ENCODE results near the gene AFG1L.
"Not testable (repeated sequence)": the region's sequence is repeated elsewhere in the genome, so short reads cannot be mapped to it uniquely, and the experiment has no call there.

Gene AFG1L

DNA sequence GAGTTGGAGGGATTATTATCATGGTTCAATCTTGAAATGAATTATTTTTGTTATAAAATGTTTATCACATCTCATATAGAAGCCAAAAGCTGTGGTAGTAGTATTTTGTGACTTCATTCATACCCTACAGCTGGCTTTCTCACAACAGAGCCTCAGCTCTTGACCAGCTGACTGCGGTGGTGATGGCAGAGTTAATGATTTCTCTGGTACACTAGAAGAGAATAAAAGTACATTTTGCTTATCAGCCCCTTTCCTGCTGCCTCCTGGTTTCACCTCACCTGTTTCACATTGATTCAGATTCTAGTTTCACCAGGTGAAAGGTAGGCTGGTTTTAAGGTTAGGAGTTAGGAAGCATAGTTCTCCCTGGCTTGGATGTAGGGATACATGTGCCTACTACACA is 55.7 kb downstream of the AFG1L start:
- DNase-seq (ENCODE audit: low read depth), result no peak

DNA sequence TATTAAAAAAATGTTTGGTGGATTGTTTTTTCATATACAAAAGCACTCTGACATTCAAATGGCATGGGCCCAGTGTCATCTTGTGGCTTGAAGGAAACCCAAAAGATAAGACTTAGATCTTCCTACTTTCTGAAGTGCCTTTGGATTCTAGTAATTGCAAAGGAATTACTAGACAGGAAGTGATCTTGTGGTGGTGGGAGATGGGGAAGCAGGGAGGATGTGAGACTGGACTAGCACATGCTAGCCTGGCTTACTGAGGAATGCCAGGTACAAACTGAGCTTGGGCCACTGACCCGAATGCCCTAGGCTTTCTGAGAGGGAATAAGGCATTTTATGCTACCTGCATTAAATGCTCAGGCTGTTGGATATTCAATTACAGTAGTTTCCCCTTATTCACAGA is 59.0 kb downstream of the AFG1L start:
- DNase-seq (ENCODE audit: low read depth), result no peak

DNA sequence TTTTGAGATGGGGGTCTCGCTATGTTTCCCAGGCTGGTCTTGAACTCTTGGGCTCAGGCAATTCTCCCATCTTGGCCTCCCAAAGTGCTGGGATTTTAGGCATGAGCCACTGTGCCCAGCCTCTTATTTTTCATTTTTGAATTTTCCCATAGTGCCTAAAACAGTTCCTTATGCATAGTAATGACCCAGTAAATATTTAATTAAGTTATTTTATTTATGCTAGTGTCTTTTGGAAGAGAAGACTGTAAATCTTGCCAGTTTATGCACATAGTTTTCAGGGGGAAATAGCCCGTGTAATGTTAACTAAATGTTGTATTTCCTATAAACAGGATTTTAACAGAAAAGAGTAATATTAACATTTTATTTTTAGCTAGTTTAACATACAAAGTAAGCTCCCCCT is 60.3 kb downstream of the AFG1L start:
- no peak for DNase-seq (ENCODE audit: low read depth)

DNA sequence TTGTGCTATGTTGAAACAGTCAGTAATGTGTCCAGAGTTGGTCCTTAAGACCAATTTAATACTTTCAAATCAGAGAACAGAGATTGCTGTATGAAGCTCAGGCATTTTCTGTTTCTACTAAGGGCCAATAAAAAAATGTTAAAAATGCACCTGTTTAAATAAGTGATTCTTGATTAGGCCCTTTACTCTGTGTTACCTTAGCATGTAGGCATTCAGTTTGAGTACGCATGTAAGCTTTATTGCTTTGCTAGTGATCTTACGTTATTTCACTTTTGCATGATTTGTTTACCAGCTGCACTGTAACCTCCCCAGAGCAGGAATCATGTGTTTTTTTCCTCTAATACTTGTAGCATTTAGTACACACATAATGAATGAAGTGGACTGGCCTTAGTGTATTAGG is 61.0 kb downstream of the AFG1L start:
- no peak for DNase-seq (ENCODE audit: low read depth)

DNA sequence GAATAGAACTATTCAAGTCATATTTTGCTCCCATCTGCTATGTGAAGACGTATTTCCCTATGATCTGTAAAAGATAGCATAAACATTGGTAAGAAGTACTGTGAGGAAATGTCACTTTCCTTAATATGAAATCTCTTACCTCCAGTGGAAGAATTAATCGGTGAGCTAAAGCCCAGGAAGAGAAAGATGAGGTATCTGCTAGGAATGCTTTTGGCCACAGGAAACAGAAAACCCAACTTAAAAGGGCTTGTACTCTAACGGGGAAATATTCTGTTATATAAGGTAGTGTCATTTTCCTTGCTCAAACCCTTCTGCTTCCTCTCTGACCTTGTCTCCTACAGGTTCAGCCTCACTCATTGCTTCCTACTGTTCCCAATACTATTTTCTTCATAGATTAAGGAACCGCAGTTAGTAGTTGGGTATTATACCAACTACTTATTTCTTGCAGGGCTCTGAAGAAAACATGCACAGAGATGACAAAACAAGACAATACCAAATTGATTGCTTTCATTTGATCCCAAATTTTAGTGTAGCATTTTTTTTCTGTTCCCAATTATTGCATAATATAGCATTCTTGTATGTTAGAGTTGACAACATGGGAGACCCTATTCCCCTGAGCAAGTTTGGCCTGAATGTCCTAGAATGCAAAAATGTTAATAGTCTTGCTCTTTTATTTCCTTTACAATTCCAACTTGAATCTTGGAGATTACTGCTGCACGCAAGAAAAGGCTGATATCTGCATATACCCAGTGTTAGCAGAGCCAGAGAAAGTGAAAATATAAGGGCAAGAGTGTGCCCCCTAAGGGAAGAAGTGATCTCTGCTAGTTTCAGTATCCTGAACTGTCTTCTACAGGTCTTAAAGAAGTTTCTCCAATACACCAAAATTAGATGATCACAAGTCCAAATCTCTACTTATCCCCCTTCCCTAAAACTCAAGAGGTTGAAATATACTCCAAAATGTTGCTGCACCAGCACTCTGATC is 65.3 kb downstream of the AFG1L start:
- no peak for DNase-seq (ENCODE audit: low read depth)

DNA sequence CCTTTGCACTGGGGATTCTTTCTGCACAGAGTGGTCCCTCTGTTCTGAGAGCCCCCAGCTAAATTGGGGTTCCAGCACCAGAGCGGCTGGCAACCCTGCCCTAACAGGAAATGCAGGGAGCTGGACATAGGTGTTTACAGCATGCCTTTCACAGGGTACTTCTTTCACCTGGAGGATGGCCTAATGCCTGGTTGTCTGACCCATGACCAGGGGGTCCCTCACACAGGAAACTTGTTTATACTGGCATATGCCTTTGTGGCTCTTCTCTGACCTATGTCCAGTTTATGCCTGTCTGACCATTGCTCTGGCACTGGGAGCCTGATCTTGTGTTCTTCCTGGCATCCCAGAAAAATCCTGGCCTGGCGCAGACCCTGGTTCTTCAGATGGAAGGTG is 66.1 kb downstream of the AFG1L start:
- no peak for DNase-seq (ENCODE audit: low read depth)

DNA sequence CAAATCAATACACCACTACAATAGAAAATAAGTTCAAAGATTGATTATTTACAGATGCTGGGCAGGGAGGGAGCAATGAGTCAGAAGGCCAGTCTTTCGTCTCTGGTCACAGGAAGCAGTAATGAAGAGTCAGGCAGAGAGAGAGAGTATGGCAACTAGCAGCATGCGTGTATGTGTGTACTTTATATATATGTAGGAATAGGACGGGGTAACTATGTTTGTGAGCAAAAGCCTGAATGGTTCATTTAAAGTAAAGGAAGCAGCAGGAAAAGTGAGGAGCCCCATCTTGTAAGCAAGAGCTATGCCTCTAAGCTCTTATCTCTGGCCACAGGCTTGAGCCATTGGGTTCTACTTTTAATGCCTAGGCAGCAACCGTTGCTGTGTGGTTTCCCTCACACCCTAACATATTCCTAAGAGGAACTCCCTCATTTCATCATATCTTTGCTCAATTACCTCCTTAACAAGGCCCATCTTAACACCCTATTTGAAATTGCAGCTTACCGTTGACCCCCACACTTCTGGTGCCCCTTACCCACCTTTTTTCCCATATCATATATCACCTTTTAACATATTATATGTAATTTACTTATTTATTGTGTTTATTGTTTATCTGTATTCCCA is 66.6 kb downstream of the AFG1L start:
- no peak for DNase-seq (ENCODE audit: low read depth)

DNA sequence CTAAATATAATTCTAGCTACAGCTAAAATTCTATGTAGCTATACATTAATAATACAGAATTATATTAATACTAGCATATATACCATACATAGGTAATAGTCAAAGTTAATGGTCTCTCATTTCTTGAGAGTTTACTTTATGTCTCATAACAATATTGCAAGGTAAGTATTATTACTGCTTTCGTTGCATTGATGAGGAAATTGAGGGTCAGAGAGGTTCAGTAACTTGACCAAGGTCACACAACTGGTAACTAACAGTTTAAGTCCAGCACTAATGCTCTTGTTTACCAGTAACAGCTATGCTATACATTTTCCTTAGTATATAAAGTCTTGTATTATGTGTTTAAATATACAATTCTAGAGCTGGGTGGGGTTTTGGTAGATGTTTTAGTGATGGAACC is 67.6 kb downstream of the AFG1L start:
- no peak for DNase-seq (ENCODE audit: low read depth)

DNA sequence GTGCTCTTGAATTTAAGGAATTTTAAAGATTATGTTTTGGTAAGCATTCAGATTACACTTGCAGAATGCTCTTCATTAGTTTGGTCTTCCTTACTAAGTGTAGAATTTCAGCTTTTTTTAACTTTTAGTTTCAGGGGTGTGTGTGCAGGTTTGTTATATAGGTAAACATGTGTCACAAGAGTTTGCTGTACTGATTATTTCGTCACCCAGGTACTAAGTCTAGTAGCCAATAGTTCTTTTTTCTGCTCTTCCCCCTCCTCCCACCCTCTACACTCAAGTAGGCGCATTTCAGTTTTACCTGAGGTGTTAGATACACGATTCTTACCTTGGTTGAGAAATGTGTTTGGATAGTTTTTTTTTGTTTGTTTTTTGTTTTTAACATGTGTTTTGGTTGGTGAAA is 68.3 kb downstream of the AFG1L start:
- no peak for DNase-seq (ENCODE audit: low read depth)

DNA sequence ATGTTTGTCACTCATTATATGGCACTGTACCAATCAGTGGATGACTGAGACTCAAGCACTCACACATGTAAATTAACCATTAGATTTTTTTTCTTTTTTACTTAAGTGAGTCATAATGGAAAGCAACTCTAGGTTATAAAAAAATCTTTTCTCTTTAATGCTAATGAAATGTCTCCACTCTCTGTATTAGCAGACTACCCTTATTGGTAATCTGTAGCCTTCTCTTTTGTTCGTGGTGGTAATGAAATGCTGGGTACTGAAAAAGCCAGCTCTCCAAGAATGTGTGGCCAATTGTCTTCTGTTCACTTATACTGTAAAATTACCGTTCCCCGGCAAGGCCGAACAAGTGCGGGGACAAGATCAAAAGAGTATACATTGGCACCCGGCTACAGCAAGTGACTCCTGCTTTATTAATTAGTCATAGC is 69.0 kb downstream of the AFG1L start:
- DNase-seq (ENCODE audit: low read depth), result no peak

DNA sequence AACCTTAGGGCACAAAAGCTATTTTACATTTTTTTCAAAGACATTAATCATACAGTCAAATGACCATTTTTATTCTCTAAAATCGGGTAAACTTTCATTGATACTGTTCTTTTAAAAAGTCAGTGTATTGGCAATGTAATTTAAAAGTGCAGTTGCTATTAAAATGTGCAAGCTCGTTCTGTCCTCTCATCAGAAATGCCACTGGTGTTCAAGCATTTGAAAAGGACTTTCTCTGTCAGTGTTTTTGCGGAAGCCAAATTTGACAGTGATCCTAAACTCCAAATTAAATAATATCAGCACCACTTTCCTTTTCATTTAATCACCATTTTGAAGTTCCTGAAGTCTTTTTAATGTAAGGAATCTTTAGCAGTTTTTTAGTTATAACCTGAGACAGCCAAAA is 69.6 kb downstream of the AFG1L start:
- no peak for DNase-seq (ENCODE audit: low read depth)

DNA sequence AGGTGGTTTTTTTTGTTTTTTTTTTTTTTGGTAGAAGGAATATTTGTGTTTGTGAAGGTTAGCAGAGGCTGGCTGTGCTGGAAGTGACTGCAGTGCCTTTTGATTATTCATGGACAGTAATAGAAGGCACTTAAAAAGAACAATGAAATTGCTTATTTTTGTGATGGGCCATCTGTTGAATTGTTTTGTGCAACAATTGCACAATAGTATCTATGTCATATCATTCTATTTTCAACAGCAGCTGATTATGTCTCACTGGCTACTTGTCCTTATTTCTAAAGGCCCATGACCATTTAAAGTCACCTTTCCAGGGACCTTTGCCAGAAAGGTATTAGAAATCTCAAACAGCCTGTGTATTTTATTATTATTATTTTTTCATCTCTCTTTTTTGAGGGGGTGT is 70.6 kb downstream of the AFG1L start:
- no peak for DNase-seq (ENCODE audit: low read depth)

DNA sequence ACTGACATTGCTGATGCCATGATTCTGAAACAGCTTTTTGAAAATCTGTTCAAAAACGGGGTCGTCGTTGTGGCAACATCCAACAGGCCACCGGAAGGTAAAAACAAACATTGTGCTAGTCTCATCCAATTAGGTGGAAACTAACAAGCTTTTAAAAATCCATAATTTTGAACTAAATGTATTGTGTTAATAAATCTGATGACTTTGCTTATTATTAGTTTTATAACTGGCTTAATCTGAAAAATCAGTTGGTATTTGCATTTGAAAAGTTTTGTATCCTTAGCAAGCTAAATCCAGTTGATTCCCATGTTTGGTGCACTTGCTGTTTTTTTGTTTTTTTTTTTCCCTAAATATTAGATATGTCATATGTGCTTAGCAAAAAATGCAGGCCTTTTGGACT is 71.4 kb downstream of the AFG1L start:
- DNase-seq (ENCODE audit: low read depth), result no peak

DNA sequence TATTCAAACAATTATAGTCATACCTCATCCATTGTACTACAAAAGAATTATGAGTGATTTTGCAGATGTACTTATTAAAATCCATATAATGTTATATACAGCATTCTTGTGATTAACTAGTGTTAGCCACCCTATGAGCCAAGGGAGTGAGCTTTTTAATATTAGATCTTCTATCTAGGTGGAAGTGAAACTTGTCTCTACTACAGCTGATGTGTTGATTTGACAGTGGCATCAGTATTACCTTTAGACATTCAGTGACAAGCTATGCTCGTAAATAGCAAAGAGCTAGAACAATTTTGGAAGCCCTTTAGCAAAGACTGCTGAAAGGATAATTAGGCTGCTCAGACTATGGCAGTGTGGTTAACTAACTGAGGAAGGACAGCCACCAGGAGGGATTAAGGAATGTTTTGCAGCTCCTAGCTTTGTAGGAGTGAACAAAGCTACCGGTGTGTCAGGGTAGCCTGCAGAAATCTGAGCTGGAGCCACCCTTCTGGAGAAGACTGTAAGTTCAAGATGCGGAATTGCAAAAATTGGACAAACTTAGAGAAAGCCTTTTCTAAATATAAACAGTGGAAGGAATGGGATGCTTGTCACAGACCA is 73.7 kb downstream of the AFG1L start:
- no peak for DNase-seq (ENCODE audit: low read depth)

DNA sequence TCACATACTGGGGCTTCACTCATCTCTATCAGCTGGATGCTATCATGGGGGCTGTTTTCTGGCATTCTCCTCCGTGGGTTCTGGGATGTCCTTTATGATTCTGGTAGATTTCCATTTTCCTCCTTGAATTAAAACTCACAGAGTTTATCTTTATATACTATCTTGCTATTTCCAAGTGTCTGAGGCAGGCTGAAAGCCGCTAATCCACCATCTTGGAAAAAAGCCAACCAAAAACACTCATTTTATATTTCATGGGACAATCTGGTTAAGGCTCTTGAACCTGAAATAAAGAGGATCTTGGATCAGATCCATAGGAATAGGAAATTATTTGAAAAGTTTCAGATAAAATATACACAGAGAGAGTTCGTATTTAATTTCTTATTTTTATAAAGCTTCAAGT is 86.0 kb downstream of the AFG1L start:
- no peak for DNase-seq (ENCODE audit: low read depth)

DNA sequence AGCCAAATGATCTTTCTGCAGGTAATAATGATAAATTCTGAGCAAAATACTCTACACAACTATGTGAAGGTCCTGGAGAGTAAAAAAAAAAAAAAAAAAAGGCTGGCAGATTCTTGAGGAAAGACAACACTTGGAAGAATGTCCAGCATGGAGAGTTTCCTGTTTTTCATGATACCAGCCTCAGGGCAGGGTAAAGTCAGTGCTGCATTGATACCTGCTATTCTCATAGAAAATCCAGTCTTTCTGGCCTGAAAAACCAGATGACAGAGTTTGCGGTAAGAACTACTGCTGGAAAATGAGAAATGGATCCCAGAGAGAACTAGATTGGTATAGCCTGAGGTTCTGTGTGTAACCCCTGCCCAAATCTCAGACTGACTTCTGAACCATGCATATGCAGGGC is 89.1 kb downstream of the AFG1L start:
- DNase-seq (ENCODE audit: low read depth), result no peak

DNA sequence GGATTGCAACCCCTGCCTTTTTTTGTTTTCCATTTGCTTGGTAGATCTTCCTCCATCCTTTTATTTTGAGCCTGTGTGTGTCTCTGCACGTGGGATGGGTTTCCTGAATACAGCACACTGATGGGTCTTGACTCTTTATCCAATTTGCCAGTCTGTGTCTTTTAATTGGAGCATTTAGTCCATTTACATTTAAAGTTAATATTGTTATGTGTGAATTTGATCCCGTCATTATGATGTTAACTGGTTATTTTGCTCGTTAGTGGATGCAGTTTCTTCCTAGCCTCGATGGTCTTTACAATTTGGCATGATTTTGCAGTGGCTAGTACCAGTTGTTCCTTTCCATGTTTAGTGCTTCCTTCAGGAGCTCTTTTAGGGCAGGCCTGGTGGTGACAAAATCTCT is 94.3 kb downstream of the AFG1L start:
- not testable (repeated sequence) for DNase-seq (ENCODE audit: low read depth)

DNA sequence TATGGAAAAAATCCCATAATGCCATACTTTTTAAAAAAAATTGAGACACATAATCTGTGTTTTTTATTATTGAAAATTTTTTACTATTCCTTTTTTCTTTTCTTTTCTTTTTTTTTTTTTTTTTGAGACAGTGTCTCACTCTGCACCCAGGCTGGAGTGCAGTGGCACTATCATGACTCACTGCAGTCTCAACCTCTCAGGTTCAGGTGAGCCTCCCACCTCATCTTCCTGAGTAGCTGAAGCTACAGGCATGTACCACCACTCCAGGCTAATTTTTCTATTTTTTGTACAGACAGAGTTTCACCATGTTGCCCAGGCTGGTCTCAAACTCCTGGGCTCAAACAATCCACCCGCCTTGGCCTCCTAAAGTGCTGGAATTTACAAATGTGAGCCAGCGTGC is 100.4 kb downstream of the AFG1L start:
- no peak for DNase-seq (ENCODE audit: low read depth)

DNA sequence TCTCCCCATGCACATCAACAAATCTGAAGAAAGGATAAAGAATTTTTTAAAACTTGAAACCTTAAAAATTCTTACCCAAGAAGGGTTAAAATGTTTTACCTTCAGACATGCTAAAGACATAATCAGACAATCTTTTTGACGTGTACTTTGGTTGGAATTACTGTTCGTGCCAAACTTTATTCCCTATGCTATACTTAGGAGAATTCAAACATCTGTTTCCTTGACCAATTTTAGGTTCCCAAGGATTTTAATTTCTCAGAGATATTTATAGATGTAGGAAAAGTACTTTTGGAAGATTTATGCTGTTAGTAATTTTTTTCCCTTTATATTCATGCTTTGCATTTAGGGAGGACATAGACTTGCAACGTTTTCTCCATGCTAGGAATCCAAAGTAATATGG is 108.4 kb downstream of the AFG1L start:
- no peak for DNase-seq (ENCODE audit: low read depth)

DNA sequence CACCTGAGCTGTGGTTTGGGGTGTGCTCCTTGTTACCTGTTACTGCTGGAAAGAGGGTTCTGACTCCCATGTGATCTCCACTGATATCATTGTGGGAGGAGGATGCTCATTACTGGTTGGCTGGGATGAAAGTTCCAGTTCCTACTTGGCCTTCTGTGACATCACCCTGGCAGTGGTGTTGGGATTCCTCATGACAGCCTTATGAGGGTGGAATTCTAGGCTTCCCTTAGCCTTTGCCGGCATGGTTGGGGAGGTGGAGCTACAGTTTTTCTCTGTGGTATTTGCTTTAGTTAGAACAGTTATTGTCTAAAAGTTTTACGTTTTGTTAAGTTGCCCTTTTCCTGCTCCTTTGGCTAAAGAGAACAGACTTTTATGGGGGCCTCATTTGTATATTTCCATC is 112.1 kb downstream of the AFG1L start:
- DNase-seq (ENCODE audit: low read depth), result no peak

DNA sequence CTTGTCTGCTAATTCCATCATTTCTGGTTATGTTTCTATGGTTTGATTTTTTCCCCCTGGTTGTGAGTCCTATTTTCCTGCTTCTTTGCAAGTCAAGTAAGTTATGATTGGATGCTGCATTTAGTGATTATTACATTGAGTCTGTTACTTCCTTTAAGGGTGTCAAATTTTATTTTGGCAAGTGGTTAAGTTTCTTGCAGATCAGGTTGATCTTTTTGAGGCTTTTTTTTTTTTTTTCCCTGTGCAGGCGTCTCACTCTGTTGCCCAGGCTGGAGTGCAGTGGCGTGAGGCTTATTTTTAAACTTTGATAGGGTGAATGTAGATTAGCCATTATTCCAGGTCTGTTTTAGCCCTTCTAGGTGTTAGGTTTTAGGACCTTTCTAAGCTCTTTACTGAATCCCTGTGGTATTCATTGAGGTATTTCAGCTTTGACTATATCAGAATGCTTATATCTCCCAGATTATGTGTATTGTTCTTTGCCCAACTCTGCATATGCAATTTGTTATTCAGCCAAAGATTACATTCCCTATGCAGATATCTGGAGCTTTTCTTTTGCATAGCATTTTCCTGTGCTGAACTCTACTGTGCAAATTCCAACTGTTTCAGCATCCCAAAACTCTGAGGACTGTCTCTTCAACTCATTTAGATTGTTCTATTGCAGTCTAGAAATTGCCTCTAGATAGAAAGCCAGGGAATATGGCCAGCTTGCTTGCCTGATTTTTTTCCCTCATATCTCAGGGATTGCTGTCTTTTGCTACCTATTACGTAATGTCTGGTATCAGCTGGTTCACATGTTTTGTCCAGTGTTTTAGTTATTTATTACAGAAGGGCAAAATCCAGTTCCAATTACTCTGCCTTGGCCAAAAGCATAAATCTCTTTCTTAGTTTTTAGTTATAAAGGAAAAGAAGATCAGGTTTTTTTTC is 113.3 kb downstream of the AFG1L start:
- no peak for DNase-seq (ENCODE audit: low read depth)

DNA sequence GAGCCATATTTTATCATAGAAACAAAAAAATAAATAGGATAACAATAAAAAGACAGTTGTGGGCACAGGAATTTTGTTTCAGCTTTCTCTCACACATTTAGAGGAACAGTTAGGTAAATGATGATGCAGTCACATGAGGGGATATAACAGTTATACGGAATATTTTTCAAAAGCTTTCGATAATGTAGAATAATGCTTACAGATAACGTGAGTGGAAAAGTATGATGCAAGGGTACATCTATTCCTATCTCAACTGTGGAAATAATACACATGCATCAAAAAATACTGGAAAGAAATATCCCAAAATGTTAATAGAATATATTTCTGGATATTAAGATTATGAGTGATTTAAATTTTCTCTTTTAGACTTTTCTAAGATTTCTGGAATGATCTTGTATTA is 114.0 kb downstream of the AFG1L start:
- DNase-seq (ENCODE audit: low read depth), result no peak
